Fibroblast of the aortic adventitia (primary cell): Measurements from ENCODE around the gene TRIM45. TPM values are rescaled to one million over a fixed set of nuclear protein-coding genes. Genes with fewer than 3 reads are reported as not detected.
"Not testable (repeated sequence)": the region's sequence is repeated elsewhere in the genome, so short reads cannot be mapped to it uniquely, and the experiment has no call there.

ENCODE experiments used
- DNase-seq: peaks from one replicate; pipeline ENCODE4 v3.0.0-alpha.2; 2010; ENCODE audit warnings: low read depth
- H3K4me3 ChIP-seq: 2 replicates; pipeline ENCODE4 v1.5.1; 2011; ENCODE audit warnings: low read depth, mild to moderate bottlenecking, control low read depth, low read length, moderate library complexity
- total RNA-seq: library from RNA; depleted of rRNA; stranded (reverse); fragments of >200 nt; gene quantifications from 2 replicates; pipeline ENCODE4 v1.2.3, GENCODE V29; 2012; ENCODE audit warnings: low replicate concordance
- TF ChIP-seq, protein P1 (sequence below): IDR thresholded peaks from 2 replicates; pipeline ENCODE4 v1.5.1; 2011; ENCODE audit warnings: mild to moderate bottlenecking, low read length, control low read depth, inconsistent platforms; ENCODE audit not compliant: insufficient read depth

The TRIM45 gene
- total RNA-seq, 1 donor, result 3.3 TPM

DNA sequence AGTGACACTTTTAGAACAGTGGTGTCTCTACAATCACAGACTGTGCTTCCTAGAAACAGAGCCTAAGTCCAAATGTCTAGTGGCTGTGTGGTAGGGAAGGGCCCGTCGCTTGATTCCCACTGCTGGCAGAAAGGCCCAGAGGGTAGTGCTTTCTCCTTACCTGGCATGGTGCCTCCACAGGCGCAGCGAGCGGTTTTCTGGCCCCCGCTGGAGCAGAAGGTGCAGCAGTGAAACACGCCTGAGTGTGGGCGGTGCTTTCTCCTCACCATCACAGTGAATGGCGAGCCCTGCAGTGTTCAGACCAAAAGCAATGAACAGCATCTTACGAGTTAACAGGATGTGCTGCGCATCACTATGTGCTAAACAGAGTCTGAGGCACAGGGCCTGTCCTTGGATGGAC lies 8.3 kb downstream of the TRIM45 start:
- DNase-seq, result no peak
- TF ChIP-seq, protein P1, sequence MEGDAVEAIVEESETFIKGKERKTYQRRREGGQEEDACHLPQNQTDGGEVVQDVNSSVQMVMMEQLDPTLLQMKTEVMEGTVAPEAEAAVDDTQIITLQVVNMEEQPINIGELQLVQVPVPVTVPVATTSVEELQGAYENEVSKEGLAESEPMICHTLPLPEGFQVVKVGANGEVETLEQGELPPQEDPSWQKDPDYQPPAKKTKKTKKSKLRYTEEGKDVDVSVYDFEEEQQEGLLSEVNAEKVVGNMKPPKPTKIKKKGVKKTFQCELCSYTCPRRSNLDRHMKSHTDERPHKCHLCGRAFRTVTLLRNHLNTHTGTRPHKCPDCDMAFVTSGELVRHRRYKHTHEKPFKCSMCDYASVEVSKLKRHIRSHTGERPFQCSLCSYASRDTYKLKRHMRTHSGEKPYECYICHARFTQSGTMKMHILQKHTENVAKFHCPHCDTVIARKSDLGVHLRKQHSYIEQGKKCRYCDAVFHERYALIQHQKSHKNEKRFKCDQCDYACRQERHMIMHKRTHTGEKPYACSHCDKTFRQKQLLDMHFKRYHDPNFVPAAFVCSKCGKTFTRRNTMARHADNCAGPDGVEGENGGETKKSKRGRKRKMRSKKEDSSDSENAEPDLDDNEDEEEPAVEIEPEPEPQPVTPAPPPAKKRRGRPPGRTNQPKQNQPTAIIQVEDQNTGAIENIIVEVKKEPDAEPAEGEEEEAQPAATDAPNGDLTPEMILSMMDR, result no peak
- H3K4me3 ChIP-seq, result no peak overlapping the region

DNA sequence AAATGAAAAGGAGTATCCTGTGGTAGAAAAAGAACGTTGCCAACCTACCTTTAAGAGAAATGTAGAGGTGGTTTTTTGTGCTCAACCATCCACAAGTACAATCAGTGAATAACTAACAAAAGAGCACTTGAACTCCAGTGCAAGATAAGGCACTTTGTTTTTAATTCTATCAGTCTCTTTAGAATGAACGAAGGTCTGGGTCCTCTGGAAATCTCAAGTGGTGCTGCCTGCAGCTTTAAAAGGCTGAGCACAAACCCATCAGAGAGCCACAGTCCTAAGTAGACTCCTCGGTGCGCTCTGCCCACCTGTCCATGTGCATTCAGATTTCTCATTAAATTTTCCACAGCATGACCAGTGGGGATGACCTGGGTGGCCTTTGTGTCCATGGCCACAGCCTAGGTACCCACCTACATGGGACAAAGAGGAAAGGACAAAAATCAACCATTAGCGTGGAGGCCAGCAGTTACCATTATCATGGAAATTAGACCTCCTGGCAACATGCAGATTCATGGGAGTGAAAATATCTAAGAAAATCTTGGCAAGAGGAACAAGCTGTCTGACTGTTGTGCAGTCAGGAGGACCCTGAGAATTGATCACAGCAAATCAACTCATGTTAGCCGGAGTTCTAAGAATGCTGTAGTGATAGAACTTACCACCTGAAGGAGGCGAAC lies 9.4 kb downstream of the TRIM45 start:
- no peak overlapping the region for H3K4me3 ChIP-seq
- DNase-seq, result no peak
- TF ChIP-seq, protein P1, result no peak

DNA sequence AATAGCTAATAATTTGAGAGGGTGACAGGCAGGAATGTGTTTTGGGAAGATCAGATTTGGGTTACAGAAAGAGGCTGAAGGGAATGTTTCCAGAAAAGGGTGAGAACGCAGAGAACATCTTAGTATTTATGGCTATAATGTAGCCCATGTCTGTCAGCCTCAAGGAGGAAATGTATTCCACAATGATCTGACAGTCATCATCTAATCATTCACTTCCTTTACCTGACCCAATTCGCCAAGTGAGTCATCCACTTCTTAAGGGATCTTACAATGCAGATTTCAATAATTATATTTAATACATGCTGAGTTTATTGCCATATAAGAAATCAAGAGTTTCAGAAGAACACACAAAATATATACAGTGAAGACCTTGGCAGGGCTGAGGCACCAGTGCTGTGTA lies 10.8 kb downstream of the TRIM45 start:
- TF ChIP-seq, protein P1, result no peak
- H3K4me3 ChIP-seq, result no peak overlapping the region
- DNase-seq, result no peak

DNA sequence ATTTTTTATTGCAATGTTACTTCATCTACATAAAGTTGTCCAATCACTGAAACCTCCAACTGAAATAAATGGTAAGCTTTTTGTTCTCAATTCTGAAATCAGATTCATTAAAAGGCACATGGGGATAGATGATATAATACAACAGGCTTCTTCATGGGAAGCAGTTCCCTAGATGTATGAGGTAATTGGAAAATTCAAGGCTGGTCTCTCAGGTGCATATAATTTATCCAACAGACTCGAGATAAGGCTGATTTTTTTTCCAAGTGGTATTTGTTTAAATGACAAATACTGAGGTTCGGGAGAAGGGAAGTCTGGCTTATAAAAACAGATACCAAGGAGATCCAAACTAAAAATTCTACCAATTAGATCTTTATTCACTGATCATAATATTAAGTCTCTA lies 14.2 kb downstream of the TRIM45 start:
- no peak overlapping the region for H3K4me3 ChIP-seq
- TF ChIP-seq, protein P1, result no peak
- no peak for DNase-seq

DNA sequence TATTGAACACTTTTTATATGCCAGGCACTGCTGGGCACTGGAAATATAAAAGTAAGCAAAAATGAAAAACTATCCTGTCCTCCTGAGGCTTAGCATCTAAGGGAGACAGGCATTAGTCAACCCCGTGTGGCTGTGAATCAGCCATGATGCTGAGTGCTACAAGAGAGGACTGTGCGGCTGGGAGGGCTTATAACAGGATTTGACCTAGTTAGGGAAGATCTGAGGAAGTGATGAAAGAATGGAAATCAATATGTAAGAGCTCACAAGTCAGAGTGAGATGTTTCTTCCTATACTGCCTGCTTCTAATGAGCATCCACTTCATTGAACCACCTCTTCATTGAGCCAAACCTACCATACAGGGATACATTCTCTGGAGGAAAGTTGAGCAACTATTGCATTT lies 15.1 kb downstream of the TRIM45 start:
- no peak for DNase-seq

DNA sequence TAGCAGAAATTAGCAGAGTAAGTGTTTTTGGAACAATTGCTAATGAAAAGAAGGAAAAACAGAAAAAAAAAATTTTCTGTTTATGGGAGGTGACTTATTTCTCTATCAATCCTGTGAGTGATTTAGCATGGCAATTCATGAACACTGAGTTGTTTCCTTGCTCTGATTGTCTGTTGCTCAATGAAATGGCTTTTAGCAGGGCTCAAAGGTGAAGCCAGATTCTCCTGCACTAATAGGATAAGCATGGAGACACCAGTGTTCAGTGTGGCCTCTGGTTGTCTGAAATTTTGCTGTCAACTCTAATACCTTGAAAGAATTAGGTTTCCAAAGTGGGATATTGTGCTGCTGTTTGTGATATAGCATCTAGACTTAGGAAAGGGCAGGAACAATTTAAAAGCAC lies 15.8 kb downstream of the TRIM45 start:
- DNase-seq, result no peak
- H3K4me3 ChIP-seq, result no peak overlapping the region
- TF ChIP-seq, protein P1, result no peak

More for the DNA sequence above, 15.1 kb downstream of the TRIM45 start:
- TF ChIP-seq, protein P1, result no peak
- H3K4me3 ChIP-seq, result no peak overlapping the region

DNA sequence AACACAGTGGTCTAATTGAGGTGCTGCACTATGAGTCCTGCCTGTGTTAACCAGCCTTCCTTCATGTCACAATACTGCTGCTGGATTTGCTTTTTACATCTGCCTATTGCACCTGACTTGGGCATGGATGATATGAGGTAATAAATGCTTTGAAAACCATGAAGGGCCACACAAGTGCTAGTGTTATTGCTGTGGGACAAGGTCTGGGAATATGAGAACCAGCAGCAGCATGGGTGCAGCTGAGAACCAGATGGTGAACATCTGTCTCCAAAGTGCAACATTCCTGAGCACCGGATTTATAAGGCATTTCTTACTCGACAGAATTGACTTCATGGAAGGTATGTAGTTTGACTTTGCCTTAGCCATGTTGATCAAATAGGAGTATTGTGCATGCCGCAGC lies 16.6 kb downstream of the TRIM45 start:
- H3K4me3 ChIP-seq, result no peak overlapping the region
- DNase-seq, result no peak
- TF ChIP-seq, protein P1, result no peak

DNA sequence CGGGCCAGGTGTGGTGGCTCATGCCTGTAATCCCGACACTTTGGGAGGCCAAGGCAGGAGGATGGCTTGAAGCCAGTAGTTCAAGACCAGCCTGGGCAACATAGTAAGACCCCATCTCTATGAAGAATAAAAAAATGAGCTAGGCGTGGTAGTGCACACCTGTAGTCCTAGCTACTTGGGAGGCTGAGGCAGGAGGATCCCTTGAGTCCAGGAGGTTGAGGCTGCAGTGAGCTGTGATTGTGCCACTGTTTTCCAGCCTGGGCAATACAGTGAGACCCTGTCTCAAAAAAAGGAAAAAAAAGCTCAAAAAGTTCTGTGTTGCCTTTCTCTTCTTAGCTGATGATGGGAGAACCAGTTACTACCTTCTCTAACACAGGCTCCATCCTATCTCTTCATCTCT lies 19.7 kb downstream of the TRIM45 start:
- not testable (repeated sequence) for H3K4me3 ChIP-seq, DNase-seq
